Activated T-cell treated with anti-CD3 and anti-CD28 coated beads, Interleukin-2, amount 50 U/mL, for 72 hours (primary cell): ENCODE data around the gene DCAF11. TPM values are rescaled to one million over a fixed set of nuclear protein-coding genes. Genes with fewer than 3 reads are reported as not detected.

ENCODE experiments used
- ATAC-seq, 2 donors: fragments of 150-1000 bp; cut with Tn5 transposase; replicated peaks in 1 of 2; 2 replicates each; pipeline ENCODE4 v1.10.0; 2021; ENCODE audit warnings: moderate library complexity in 2 of 2, mild to moderate bottlenecking in 1 of 2
- DNase-seq, 2 donors: peaks; one replicate each; pipeline ENCODE4 v3.0.0; 2021 to 2022; ENCODE audit warnings: mixed read lengths in 1 of 2
- H3K27ac Mint-ChIP-seq: one replicate; pipeline ENCODE4 v1.8.0; 2022; ENCODE audit warnings: mild to moderate bottlenecking, moderate library complexity, mixed read lengths
- H3K27me3 Mint-ChIP-seq: one replicate; pipeline ENCODE4 v1.8.0; 2022; ENCODE audit warnings: low read depth, mixed read lengths
- H3K36me3 Mint-ChIP-seq, 2 donors: one replicate each; pipeline ENCODE4 v1.8.0; 2022; ENCODE audit warnings: mixed read lengths in 2 of 2, mild to moderate bottlenecking in 1 of 2; ENCODE audit not compliant: insufficient read depth in 2 of 2
- H3K4me1 Mint-ChIP-seq: one replicate; pipeline ENCODE4 v1.8.0; 2022; ENCODE audit warnings: low read depth, mixed read lengths
- H3K4me3 Mint-ChIP-seq, 2 donors: one replicate each; pipeline ENCODE4 v1.8.0; 2022; ENCODE audit warnings: mild to moderate bottlenecking in 2 of 2, mixed read lengths in 2 of 2, moderate library complexity in 2 of 2
- H3K9me3 Mint-ChIP-seq, 2 donors: one replicate each; pipeline ENCODE4 v1.8.0; 2022; ENCODE audit warnings: mixed read lengths in 2 of 2
- total RNA-seq, 2 donors: library from RNA; stranded (reverse); gene quantifications; one replicate each; pipeline ENCODE4 v1.2.3, GENCODE V29; 2022

Gene DCAF11
- total RNA-seq, 2 donors from 2014 or later: 109 to 124 TPM

DNA sequence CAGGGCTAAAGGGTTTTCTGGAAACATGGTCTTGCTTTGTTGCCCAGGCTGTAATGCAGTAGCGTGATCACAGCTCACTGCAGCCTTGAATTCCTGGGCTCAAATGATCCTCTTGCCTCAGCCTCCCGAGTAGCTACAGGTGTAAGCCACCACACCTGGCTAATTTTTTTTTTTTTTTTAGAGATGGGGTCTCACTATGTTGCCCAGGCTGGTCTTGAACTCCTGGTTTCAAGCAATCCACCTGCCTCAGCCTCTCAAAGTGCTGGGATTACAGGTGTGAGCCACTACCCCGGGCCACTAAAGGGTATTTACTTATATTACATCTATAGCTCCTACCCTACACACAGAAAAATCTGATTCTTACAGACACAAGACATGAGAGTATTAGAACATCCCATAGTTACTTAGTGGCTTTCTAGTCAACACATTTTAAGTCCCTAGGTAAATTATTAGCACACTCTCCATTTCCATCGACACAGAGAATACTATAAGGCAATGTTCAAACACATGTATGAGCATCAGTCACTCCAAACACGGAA lies 6.2 kb upstream of the DCAF11 start:
- DNase-seq (no peak), ATAC-seq (peak in 1 of 2 donors; percentile 37)
- Mint-ChIP-seq H3K36me3 (peaks cover 6 to 15% of the 10 kb centered on the region in 2 donors), H3K27me3 (no peaks in the 10 kb centered on the region), H3K9me3 (no peaks in the 10 kb centered on the region), H3K4me3 (peak overlapping the region; percentile 24 to 30), H3K4me1 (peaks cover 19% of the 10 kb centered on the region), H3K27ac (peak overlapping the region; percentile 87)

DNA sequence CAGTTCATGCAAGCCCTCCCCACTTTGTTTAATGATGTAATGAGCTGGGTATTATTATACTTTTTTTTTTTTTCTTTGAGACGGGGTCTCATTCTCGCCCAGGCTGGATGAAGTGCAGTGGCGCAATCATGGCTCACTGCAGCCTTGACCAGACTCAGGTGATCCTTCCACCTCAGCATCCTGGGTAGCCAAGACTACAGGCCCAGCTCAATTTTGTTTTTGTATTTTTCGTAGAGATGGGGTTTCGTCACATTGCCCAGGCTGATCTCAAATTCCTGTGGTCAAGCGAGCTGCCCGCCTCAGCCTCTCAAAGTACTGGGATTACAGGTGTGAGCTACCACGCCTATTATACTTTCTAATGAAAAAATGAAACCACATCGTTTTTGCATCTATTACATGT lies 4.5 kb upstream of the DCAF11 start:
- Mint-ChIP-seq H3K36me3 (peaks cover under 1 to 1% of the 10 kb centered on the region in 2 donors), H3K4me1 (peaks cover 20% of the 10 kb centered on the region), H3K27me3 (no peaks in the 10 kb centered on the region), H3K9me3 (no peaks in the 10 kb centered on the region), H3K4me3 (no peak overlapping the region), H3K27ac (peak overlapping the region; percentile 28)
- DNase-seq (no peak), ATAC-seq (no peak)

DNA sequence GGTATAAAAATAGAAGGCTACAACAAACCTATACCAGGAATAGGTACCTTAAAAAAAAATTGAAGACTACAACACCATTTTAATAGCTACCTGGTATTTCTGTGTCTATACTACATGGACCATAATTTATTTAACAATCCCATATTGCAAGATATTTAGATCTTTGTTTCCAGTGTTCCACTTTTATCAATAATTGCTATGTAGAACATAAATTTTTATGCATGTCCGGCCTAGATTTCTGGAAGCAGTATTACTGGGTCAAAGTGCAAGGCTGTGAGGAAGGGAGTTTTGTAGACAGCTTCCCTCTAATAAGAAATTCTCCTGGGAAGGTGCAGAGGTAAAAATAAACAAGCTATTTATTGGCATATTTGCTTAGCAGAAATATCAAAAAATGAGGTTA lies 4.1 kb upstream of the DCAF11 start:
- no peaks in the 10 kb centered on the region for H3K9me3 Mint-ChIP-seq
- peaks cover 5% of the 10 kb centered on the region in 2 donors for H3K36me3 Mint-ChIP-seq
- H3K27ac Mint-ChIP-seq: no peak overlapping the region
- no peak overlapping the region for H3K4me3 Mint-ChIP-seq
- no peaks in the 10 kb centered on the region for H3K27me3 Mint-ChIP-seq
- peaks cover 24% of the 10 kb centered on the region for H3K4me1 Mint-ChIP-seq
- DNase-seq: no peak
- no peak for ATAC-seq

DNA sequence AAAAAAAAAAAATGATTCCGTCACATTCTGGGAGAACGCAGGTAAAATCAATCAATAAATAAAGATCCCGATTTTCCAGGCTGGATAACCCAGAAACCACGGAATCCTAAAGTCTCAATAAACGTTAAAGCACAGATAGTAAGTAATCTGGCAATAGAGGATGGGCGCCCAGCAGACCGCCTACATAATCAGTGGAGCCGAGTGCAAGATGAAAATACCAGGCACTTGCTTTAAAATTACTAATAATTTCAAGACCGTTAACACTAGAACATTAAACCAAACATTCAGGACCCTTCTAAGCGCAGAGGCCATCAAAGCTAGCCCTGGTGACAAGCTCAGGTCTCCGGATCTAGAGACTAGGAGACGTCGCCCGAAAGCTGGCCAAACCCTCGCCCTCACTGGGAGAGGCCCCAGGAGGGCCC lies 1.2 kb upstream of the DCAF11 start:
- H3K27me3 Mint-ChIP-seq: no peaks in the 10 kb centered on the region
- H3K4me1 Mint-ChIP-seq: peaks cover 35% of the 10 kb centered on the region
- no peak for ATAC-seq
- peak overlapping the region; percentile 94 for H3K27ac Mint-ChIP-seq
- no peak for DNase-seq
- no peaks in the 10 kb centered on the region for H3K9me3 Mint-ChIP-seq
- H3K36me3 Mint-ChIP-seq: peaks cover 9 to 22% of the 10 kb centered on the region in 2 donors
- H3K4me3 Mint-ChIP-seq: peak overlapping the region; percentile 98 to 100

DNA sequence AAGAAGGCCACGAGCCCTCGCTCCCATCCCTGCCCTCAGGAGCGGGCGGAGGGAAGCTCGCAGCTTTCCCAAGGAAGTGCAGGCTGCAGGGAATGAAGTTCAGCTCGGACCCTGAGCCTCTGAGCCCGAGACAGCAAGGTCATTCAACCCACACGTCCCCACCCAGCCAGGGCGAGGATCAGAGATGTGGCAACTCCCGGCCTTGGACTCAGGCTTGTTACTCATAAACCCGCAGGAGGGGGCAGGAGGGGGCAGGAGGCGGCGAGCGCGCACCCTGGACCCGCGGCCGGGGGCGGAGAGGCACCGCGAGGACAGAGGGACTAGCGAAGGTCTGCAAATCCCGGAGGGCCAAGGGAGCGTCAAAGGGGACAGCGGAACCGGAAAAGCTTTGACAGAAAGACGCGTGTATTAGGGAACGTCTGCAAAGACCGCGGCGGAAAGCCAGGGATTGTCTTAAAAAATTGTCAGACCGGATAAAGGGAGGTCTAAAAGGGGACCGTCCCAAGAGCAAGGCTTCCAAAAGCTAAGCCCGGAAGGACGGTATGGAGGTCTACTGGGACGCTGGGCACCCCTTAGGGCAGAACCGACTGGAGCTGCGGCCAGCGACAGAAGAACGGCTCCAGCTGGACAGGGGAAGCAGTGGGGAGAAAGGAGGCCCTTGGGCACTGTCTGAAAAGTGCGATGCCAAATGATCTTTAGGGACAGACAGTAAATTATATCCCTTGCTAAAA lies 611 bp upstream of the DCAF11 start:
- peak overlapping the region; percentile 94 for H3K27ac Mint-ChIP-seq
- peak; percentile 47 for ATAC-seq
- DNase-seq: peak; percentile 87 to 89
- H3K9me3 Mint-ChIP-seq: no peaks in the 10 kb centered on the region
- H3K4me3 Mint-ChIP-seq: peak overlapping the region; percentile 98 to 100
- H3K36me3 Mint-ChIP-seq: peaks cover 12 to 28% of the 10 kb centered on the region in 2 donors
- H3K4me1 Mint-ChIP-seq: peaks cover 30% of the 10 kb centered on the region
- H3K27me3 Mint-ChIP-seq: no peaks in the 10 kb centered on the region

DNA sequence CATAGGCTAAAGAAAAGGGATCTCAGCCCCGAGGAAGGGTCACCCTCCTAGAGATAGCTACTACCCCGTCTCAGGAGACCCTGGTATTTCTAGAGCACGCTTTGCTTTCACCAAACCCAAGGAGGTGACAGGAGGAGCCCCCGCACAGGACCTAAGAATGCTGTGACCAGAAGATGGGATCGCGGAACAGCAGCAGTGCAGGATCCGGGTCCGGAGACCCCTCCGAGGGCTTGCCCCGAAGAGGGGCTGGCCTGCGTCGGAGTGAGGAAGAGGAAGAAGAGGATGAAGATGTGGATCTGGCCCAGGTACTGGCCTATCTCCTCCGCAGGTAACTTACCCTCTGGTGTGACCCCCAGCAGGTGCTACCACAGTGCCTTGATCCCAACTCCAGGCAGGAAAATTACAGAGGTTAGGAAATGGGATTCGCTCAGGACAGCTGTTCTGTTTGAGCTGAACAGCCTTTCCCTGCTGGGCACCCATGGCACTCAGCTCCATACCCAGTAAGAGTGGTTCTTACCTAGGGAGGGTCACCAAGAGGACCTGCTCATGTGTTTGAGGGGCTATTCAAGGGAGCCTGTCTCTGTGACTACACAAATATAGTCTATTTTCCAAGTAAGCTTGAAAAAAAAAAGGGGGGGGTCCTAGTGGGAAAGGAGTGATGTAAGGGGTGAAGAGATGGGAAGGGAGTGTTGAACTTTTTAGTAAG lies 998 bp downstream of the DCAF11 start:
- Mint-ChIP-seq H3K27me3 (no peaks in the 10 kb centered on the region), H3K36me3 (peaks cover 15 to 34% of the 10 kb centered on the region in 2 donors)

DNA sequence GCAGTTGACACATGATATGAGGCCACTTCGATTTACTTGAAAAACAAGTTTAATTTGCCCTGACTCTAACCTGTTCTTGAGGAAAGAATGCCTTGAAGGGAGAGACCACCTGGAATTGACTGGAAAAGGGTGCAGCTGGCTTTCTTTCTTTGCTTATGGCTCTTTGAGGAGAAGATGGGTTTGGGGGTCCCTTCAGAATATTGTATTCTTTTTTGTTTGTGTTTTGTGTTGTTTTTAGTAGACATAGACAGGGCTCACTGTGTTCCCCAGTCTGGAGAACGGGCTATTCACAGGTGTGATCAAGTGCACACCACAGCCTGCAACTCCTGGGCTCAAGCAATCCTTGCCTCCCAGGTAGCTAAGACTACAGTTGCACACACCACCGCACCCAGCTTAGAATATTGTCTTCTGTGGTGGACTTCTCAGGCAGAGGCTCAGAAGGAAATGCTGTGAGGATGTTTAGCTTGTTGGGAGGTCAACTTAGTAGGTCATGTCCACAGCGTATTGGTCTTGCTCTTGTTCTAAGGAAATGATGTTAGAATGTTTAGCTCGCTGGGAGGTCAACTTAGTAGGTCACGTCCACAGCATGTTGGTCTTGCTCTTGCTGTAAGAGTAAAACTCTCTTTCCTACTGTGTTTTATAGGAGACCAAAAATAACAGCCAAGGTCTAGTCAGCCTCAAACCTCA lies 1.7 kb downstream of the DCAF11 start:
- peaks cover 15 to 38% of the 10 kb centered on the region in 2 donors for H3K36me3 Mint-ChIP-seq
- DNase-seq (no peak), ATAC-seq (no peak)
- no peaks in the 10 kb centered on the region for H3K27me3 Mint-ChIP-seq
- H3K4me1 Mint-ChIP-seq: peaks cover 20% of the 10 kb centered on the region
- peak overlapping the region; percentile 74 for H3K27ac Mint-ChIP-seq
- H3K4me3 Mint-ChIP-seq: peak overlapping the region; percentile 98 to 100
- no peaks in the 10 kb centered on the region for H3K9me3 Mint-ChIP-seq

More for the DNA sequence above, 998 bp downstream of the DCAF11 start:
- peak overlapping the region; percentile 94 for H3K27ac Mint-ChIP-seq
- DNase-seq (no peak), ATAC-seq (no peak)
- peak overlapping the region; percentile 98 to 100 for H3K4me3 Mint-ChIP-seq
- H3K4me1 Mint-ChIP-seq: peaks cover 20% of the 10 kb centered on the region
- H3K9me3 Mint-ChIP-seq: no peaks in the 10 kb centered on the region

DNA sequence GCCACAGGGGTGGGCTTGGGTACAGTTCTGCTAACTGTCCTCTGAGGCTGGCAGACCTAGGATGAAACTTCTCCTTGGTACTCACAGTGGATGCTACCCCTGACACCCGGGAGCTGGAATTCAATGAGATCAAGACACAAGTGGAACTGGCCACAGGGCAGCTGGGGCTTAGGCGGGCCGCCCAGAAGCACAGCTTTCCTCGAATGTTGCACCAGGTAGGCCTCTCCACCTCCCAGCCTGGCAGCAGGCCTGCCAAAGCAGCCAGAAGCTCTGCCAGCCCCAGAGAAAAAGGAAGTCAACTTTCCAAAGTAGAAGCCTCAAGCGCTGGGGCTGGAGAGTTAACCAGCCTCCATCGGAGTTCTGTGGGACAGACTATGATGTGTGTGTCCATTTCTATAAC lies 2.6 kb downstream of the DCAF11 start:
- ATAC-seq: no peak
- no peaks in the 10 kb centered on the region for H3K27me3 Mint-ChIP-seq
- H3K27ac Mint-ChIP-seq: no peak overlapping the region
- H3K4me1 Mint-ChIP-seq: peaks cover 20% of the 10 kb centered on the region
- H3K9me3 Mint-ChIP-seq: no peaks in the 10 kb centered on the region
- DNase-seq: no peak
- H3K36me3 Mint-ChIP-seq: peaks cover 17 to 41% of the 10 kb centered on the region in 2 donors
- no peak overlapping the region for H3K4me3 Mint-ChIP-seq

DNA sequence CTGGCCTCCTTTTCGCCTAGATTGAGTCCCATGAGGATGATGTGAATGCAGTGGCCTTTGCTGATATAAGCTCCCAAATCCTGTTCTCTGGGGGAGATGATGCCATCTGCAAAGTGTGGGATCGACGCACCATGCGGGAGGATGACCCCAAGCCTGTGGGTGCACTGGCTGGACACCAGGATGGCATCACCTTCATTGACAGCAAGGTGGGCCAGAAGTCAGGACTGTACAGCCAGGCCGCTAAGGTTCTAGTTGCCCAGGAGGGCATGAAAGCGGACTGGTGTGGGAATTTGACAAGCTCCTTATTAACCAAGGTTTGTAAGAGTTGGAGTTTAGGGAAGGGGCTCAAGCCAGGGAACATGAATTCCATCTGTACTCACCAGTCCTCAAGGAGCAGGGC lies 5.1 kb downstream of the DCAF11 start:
- DNase-seq: no peak
- H3K36me3 Mint-ChIP-seq: peaks cover 21 to 45% of the 10 kb centered on the region in 2 donors
- ATAC-seq: no peak
- peaks cover 27% of the 10 kb centered on the region for H3K4me1 Mint-ChIP-seq
- H3K27me3 Mint-ChIP-seq: no peaks in the 10 kb centered on the region
- no peaks in the 10 kb centered on the region for H3K9me3 Mint-ChIP-seq
- no peak overlapping the region for H3K27ac Mint-ChIP-seq
- no peak overlapping the region for H3K4me3 Mint-ChIP-seq

DNA sequence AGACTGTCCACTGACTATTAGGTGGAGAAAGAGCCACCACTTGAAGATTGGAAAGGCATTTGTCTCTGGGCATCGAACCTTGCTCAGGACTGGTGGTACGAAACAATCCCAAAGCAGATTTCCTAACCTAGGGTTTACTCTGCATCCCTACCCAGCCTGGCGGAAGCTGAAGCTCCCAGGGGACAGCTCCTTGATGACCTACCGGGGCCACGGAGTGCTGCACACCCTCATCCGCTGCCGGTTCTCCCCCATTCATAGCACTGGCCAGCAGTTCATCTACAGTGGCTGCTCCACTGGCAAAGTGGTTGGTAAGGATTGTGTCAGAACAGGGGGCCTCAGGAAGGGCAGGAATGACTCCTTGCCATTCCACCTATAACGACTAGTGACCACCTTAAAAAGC lies 6.6 kb downstream of the DCAF11 start:
- Mint-ChIP-seq H3K4me3 (no peak overlapping the region), H3K36me3 (peaks cover 16 to 37% of the 10 kb centered on the region in 2 donors), H3K27me3 (no peaks in the 10 kb centered on the region), H3K4me1 (peaks cover 15% of the 10 kb centered on the region), H3K9me3 (no peaks in the 10 kb centered on the region), H3K27ac (no peak overlapping the region)
- DNase-seq (no peak), ATAC-seq (no peak)

DNA sequence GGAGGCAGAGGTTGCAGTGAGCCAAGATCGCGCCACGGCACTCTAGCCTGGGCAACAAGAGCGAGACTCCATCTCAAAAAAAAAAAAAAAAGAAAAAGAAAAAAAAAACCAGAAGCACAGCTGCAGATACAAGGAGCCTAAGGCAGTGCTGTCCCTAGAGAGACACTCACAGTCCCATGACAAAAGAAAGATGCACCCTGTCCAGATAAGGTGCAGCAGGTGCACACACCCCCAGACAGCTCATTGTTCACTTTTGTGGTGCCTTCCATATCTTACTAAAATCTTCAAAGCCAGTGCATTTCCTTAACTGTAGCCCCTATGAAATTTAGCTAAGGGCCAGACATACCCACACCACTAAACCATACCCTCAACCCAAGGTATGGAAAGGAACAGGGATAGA lies 7.8 kb downstream of the DCAF11 start:
- peaks cover 7% of the 10 kb centered on the region for H3K4me1 Mint-ChIP-seq
- ATAC-seq: peak in 1 of 2 donors; percentile 16
- H3K9me3 Mint-ChIP-seq: no peaks in the 10 kb centered on the region
- no peak overlapping the region for H3K27ac Mint-ChIP-seq
- no peak overlapping the region for H3K4me3 Mint-ChIP-seq
- DNase-seq: no peak
- H3K36me3 Mint-ChIP-seq: peaks cover 12 to 30% of the 10 kb centered on the region in 2 donors
- no peaks in the 10 kb centered on the region for H3K27me3 Mint-ChIP-seq

DNA sequence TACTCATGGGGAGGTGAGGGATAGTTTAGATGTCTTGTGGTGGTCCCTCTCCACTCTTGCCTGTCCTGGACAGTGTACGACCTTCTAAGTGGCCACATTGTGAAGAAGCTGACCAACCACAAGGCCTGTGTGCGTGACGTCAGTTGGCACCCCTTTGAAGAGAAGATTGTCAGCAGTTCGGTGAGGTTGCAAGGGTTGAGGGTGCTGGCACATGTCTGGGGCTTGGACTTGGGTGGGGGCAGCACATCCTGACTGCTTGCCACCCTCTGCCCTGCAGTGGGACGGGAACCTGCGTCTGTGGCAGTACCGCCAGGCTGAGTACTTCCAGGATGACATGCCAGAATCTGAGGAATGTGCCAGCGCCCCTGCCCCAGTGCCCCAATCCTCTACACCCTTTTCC lies 8.3 kb downstream of the DCAF11 start:
- Mint-ChIP-seq H3K27me3 (no peaks in the 10 kb centered on the region), H3K4me3 (no peak overlapping the region), H3K27ac (no peak overlapping the region), H3K4me1 (peaks cover 9% of the 10 kb centered on the region), H3K36me3 (peaks cover 12 to 26% of the 10 kb centered on the region in 2 donors), H3K9me3 (no peaks in the 10 kb centered on the region)
- DNase-seq: no peak
- ATAC-seq: peak in 1 of 2 donors; percentile 11
